ENCODE measurements around the gene CIAO3. TPM values are rescaled to one million over a fixed set of nuclear protein-coding genes. Genes with fewer than 3 reads are reported as not detected.

Gene CIAO3
- total RNA-seq, 1 donor from 2014 or later = 43.1 TPM

DNA sequence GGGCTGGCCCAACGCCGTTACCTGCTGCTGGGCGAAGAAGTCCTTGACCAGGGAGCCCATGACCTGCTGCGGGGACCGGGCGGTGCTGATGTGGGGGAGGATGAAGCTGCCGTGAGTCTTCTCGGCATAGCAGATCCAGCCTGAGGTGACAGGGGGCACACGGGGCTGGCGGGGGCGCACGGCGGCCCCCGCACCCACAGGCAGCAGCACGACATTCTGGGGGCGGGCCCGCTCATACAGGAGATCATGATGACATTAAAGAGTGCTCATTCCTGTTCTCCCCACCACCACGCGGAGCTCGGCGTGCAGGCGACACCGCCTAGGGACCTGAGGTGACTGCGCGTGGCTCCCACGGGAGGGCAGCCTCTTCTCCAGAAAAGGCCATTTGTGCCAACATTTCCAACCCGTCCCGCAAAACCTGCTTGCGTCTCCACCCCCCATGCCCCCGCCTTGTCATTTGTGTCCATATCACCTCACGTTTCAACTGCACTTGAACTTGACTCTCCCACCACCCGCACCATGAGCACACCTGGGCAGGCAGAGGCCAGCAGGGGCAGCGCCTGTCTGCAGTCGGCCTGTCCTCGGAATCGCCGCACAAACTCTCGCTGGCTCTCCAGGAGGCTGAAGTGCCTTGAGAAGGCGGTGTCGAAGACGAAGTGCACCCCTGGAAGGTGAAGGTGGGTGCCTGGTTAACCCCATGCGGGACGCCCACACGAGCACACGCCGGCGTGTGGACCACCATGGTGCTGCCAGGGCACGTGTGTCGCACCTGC, 6.4 kb downstream of the CIAO3 start:
- Mint-ChIP-seq H3K9me3 (no peaks in the 10 kb centered on the region), H3K4me1 (peaks cover 26% of the 10 kb centered on the region), H3K27ac (no peak overlapping the region), H3K4me3 (no peak overlapping the region), H3K27me3 (no peaks in the 10 kb centered on the region), H3K36me3 (ENCODE audit: low read depth) (peaks cover 52% of the 10 kb centered on the region)
- POLR2A ChIA-PET = no interaction called here
- TF ChIP-seq, protein P1, sequence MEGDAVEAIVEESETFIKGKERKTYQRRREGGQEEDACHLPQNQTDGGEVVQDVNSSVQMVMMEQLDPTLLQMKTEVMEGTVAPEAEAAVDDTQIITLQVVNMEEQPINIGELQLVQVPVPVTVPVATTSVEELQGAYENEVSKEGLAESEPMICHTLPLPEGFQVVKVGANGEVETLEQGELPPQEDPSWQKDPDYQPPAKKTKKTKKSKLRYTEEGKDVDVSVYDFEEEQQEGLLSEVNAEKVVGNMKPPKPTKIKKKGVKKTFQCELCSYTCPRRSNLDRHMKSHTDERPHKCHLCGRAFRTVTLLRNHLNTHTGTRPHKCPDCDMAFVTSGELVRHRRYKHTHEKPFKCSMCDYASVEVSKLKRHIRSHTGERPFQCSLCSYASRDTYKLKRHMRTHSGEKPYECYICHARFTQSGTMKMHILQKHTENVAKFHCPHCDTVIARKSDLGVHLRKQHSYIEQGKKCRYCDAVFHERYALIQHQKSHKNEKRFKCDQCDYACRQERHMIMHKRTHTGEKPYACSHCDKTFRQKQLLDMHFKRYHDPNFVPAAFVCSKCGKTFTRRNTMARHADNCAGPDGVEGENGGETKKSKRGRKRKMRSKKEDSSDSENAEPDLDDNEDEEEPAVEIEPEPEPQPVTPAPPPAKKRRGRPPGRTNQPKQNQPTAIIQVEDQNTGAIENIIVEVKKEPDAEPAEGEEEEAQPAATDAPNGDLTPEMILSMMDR (IDR thresholded peaks at IDR 0.05) = no peak
- DNase-seq (no peak), ATAC-seq (ENCODE audit: low read depth) (no peak)
- CTCF ChIA-PET = no interaction called here
- intact Hi-C loops (cut with micrococcal nuclease) = no loop called here

DNA sequence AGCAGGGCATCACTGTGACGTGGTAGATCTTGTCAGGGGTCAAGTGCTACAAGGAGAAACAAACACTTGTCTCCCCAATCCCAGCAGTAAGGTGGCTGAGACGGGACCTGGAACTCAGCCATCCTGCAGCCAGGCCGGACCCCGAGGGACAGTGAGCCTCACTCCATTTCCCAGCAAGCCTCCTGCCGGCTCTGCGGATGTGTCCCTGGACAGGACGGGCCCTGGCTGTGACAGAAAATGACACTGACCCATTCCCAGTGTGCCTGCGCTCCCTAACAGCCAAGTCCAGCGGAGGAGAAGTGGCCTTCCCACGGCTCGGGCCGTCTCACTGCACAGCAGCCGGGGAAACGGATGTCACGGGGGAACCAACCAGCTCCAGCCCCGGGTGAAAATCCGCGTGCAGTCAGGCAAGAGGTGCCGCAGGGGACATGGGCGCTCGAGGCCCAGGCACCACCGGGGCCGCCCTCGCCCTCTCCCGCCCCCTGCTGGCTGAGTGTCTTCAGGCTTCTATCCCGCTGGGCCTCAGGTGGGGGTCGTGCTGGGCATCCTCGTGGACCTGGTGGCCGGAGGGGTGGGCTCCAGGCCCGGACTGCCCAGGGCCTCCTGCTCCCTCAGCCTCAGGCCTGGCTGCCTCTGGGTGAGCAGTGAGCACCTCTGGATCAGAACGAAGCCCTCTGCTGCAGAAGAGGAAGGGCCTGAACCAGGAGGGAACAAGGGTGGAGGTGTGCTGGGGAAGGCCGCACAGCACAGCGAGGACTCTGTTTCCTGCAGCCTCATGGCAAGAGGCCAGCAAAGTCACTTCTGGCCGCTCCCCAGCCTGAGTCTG, 7.2 kb downstream of the CIAO3 start:
- Mint-ChIP-seq H3K9me3 (no peaks in the 10 kb centered on the region), H3K4me3 (no peak overlapping the region), H3K36me3 (ENCODE audit: low read depth) (peaks cover 49% of the 10 kb centered on the region), H3K27ac (no peak overlapping the region), H3K4me1 (peaks cover 18% of the 10 kb centered on the region), H3K27me3 (no peaks in the 10 kb centered on the region)
- ATAC-seq (ENCODE audit: low read depth) (no peak), DNase-seq (no peak)
- intact Hi-C loops (cut with micrococcal nuclease) = no loop called here
- ChIA-PET CTCF (interaction anchor here (1.0 kb wide), 1 partner anchor 13 kb away, joined by 3 read pairs; no protein-coding TSS in a partner anchor), POLR2A (no interaction called here)
- TF ChIP-seq, protein P1 (IDR thresholded peaks at IDR 0.05) = no peak

DNA sequence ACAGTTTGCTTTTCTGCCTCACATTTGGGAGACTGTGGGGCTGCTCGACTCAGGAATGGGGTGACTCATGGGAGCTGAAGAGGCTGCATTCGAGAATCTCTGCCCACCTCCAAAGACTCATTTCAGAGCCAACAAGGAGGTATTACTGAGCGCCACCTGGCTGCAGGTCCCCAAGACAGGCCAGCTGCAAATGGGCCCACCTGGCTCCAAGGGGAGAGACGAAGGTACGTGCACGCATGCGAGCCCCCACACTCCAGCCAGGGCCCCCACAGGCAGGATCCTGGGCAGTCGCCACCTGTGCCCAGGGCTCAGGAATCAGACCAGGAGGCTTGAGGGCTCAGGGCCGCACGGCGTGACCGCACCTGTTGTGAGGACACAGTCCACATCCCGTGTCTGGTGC, 7.9 kb downstream of the CIAO3 start:
- Mint-ChIP-seq H3K36me3 (ENCODE audit: low read depth) (peaks cover 47% of the 10 kb centered on the region), H3K27me3 (no peaks in the 10 kb centered on the region), H3K4me3 (no peak overlapping the region), H3K27ac (no peak overlapping the region), H3K9me3 (no peaks in the 10 kb centered on the region), H3K4me1 (peaks cover 14% of the 10 kb centered on the region)
- ATAC-seq (ENCODE audit: low read depth) (no peak), DNase-seq (no peak)
- POLR2A ChIA-PET = no interaction called here
- intact Hi-C loops (cut with micrococcal nuclease) = no loop called here
- CTCF ChIA-PET = interaction anchor here (1.0 kb wide), 1 partner anchor 12 kb away, joined by 3 read pairs; no protein-coding TSS in a partner anchor
- TF ChIP-seq, protein P1 (IDR thresholded peaks at IDR 0.05) = no peak

DNA sequence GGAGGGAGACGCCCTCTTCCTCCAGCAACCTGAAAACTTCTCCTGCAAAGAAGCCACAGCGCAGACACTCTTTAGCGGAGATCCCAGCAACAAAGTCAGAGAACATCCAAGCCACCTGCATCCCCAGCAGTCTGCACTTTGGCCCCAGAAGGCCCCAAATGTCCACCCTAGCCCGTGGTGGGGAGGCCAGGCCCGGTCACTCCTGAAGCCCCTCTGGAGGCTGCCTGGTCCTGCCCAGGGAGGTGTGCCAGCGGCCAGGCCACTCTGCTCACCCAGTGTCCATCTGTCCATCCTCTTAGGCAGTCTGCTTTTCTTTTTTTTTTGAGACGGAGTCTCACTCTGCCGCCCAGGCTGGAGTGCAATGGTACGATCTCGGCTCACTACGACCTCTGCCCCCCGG, 8.5 kb downstream of the CIAO3 start:
- intact Hi-C loops (cut with micrococcal nuclease) = no loop called here
- Mint-ChIP-seq H3K36me3 (ENCODE audit: low read depth) (peaks cover 42% of the 10 kb centered on the region), H3K9me3 (no peaks in the 10 kb centered on the region), H3K4me1 (peaks cover 8% of the 10 kb centered on the region), H3K27me3 (no peaks in the 10 kb centered on the region), H3K4me3 (no peak overlapping the region), H3K27ac (no peak overlapping the region)
- CTCF ChIA-PET = interaction anchor here (1.0 kb wide), 1 partner anchor 12 kb away, joined by 3 read pairs; no protein-coding TSS in a partner anchor
- DNase-seq (no peak), ATAC-seq (ENCODE audit: low read depth) (no peak)
- POLR2A ChIA-PET = no interaction called here
- TF ChIP-seq, protein P1 (IDR thresholded peaks at IDR 0.05) = no peak

Data from activated B cell treated with CpG ODN at 0.5 μM for 24 hours (primary cell).